Neuron (in vitro differentiated cells): Measurements from ENCODE around the gene ZNF827.

Experiments
- H2AFZ ChIP-seq: one replicate; pipeline ENCODE4 v1.6.1; 2013; ENCODE audit warnings: low read depth, mild to moderate bottlenecking, inconsistent platforms, low read length, moderate library complexity
- H3K27me3 ChIP-seq: one replicate; pipeline ENCODE4 v1.6.1; 2013; ENCODE audit warnings: low read length; ENCODE audit not compliant: insufficient read depth
- H3K36me3 ChIP-seq: one replicate; pipeline ENCODE4 v1.6.1; 2013; ENCODE audit warnings: low read length; ENCODE audit not compliant: insufficient read depth
- H3K4me1 ChIP-seq: one replicate; pipeline ENCODE4 v1.6.1; 2013; ENCODE audit warnings: low read length; ENCODE audit not compliant: insufficient read depth
- H3K4me3 ChIP-seq: 2 replicates; pipeline ENCODE4 v1.5.1; 2013; ENCODE audit warnings: mild to moderate bottlenecking, low read length, moderate library complexity
- H3K9me3 ChIP-seq: one replicate; pipeline ENCODE4 v1.6.1; 2013; ENCODE audit warnings: low read length

ZNF827 gene

GRCh38 chr4:145880355-145880960, 58.2 kb downstream of the ZNF827 start:
- Histone ChIP-seq H3K9me3 (no peaks in the 10 kb centered on the region), H3K4me3 (no peak overlapping the region), H3K4me1 (peaks cover 32% of the 10 kb centered on the region), H3K27me3 (no peaks in the 10 kb centered on the region), H2AFZ (no peak overlapping the region), H3K36me3 (peaks cover 56% of the 10 kb centered on the region)

GRCh38 chr4:145879598-145879997, 59.0 kb downstream of the ZNF827 start:
- Histone ChIP-seq H3K27me3 (no peaks in the 10 kb centered on the region), H3K4me3 (no peak overlapping the region), H3K4me1 (peaks cover 30% of the 10 kb centered on the region), H3K9me3 (no peaks in the 10 kb centered on the region), H3K36me3 (peaks cover 53% of the 10 kb centered on the region), H2AFZ (no peak overlapping the region)

GRCh38 chr4:145878501-145879435, 59.9 kb downstream of the ZNF827 start:
- Histone ChIP-seq H2AFZ (no peak overlapping the region), H3K4me3 (no peak overlapping the region), H3K36me3 (peaks cover 50% of the 10 kb centered on the region), H3K4me1 (peaks cover 22% of the 10 kb centered on the region), H3K9me3 (no peaks in the 10 kb centered on the region), H3K27me3 (no peaks in the 10 kb centered on the region)

GRCh38 chr4:145876531-145877180, 62.0 kb downstream of the ZNF827 start:
- peaks cover 4% of the 10 kb centered on the region for H3K4me1 ChIP-seq
- peaks cover 64% of the 10 kb centered on the region for H3K36me3 ChIP-seq

GRCh38 chr4:145873901-145874300, 64.7 kb downstream of the ZNF827 start:
- Histone ChIP-seq H3K4me1 (peaks cover 13% of the 10 kb centered on the region), H3K4me3 (no peak overlapping the region), H3K27me3 (no peaks in the 10 kb centered on the region), H3K9me3 (no peaks in the 10 kb centered on the region), H2AFZ (no peak overlapping the region), H3K36me3 (peaks cover 56% of the 10 kb centered on the region)

More at GRCh38 chr4:145876531-145877180, 62.0 kb downstream of the ZNF827 start:
- H3K9me3 ChIP-seq, result no peaks in the 10 kb centered on the region
- no peak overlapping the region for H3K4me3 ChIP-seq
- no peaks in the 10 kb centered on the region for H3K27me3 ChIP-seq
- no peak overlapping the region for H2AFZ ChIP-seq

- peaks cover 65% of the 10 kb centered on the region for H3K36me3 ChIP-seq
- no peak overlapping the region for H3K4me3 ChIP-seq
- no peaks in the 10 kb centered on the region for H3K27me3 ChIP-seq
- peaks cover 13% of the 10 kb centered on the region for H3K4me1 ChIP-seq
- H2AFZ ChIP-seq, result no peak overlapping the region
- H3K9me3 ChIP-seq, result no peaks in the 10 kb centered on the region
Measured at GRCh38 chr4:145871209-145871608, 67.4 kb downstream of the ZNF827 start.

- H3K9me3 ChIP-seq, result no peaks in the 10 kb centered on the region
- no peak overlapping the region for H3K4me3 ChIP-seq
- peaks cover 62% of the 10 kb centered on the region for H3K36me3 ChIP-seq
- no peak overlapping the region for H2AFZ ChIP-seq
- H3K27me3 ChIP-seq, result no peaks in the 10 kb centered on the region
- H3K4me1 ChIP-seq, result peaks cover 13% of the 10 kb centered on the region
Measured at GRCh38 chr4:145870155-145871020, 68.2 kb downstream of the ZNF827 start.

- no peak overlapping the region for H3K4me3 ChIP-seq
- no peaks in the 10 kb centered on the region for H3K9me3 ChIP-seq
Measured at GRCh38 chr4:145868637-145869409, 69.8 kb downstream of the ZNF827 start.

GRCh38 chr4:145867406-145867805, 71.2 kb downstream of the ZNF827 start:
- H3K9me3 ChIP-seq, result no peaks in the 10 kb centered on the region
- no peak overlapping the region for H3K4me3 ChIP-seq
- H3K4me1 ChIP-seq, result peaks cover 15% of the 10 kb centered on the region
- H3K36me3 ChIP-seq, result peaks cover 48% of the 10 kb centered on the region
- no peaks in the 10 kb centered on the region for H3K27me3 ChIP-seq
- no peak overlapping the region for H2AFZ ChIP-seq

More at GRCh38 chr4:145868637-145869409, 69.8 kb downstream of the ZNF827 start:
- H3K27me3 ChIP-seq, result no peaks in the 10 kb centered on the region
- peaks cover 13% of the 10 kb centered on the region for H3K4me1 ChIP-seq
- peaks cover 56% of the 10 kb centered on the region for H3K36me3 ChIP-seq
- H2AFZ ChIP-seq, result no peak overlapping the region

- Histone ChIP-seq H3K4me3 (no peak overlapping the region), H2AFZ (no peak overlapping the region), H3K4me1 (peaks cover 18% of the 10 kb centered on the region), H3K36me3 (peaks cover 45% of the 10 kb centered on the region), H3K27me3 (no peaks in the 10 kb centered on the region), H3K9me3 (no peaks in the 10 kb centered on the region)
Measured at GRCh38 chr4:145866991-145867390, 71.6 kb downstream of the ZNF827 start.

GRCh38 chr4:145865274-145865941, 73.2 kb downstream of the ZNF827 start:
- H3K27me3 ChIP-seq, result no peaks in the 10 kb centered on the region
- no peak overlapping the region for H2AFZ ChIP-seq
- H3K36me3 ChIP-seq, result peaks cover 47% of the 10 kb centered on the region
- peaks cover 20% of the 10 kb centered on the region for H3K4me1 ChIP-seq
- no peaks in the 10 kb centered on the region for H3K9me3 ChIP-seq
- no peak overlapping the region for H3K4me3 ChIP-seq
